ENCODE data around the gene ZNF341.
"Not testable (repeated sequence)": the region's sequence is repeated elsewhere in the genome, so short reads cannot be mapped to it uniquely, and the experiment has no call there.

The ZNF341 gene

DNA sequence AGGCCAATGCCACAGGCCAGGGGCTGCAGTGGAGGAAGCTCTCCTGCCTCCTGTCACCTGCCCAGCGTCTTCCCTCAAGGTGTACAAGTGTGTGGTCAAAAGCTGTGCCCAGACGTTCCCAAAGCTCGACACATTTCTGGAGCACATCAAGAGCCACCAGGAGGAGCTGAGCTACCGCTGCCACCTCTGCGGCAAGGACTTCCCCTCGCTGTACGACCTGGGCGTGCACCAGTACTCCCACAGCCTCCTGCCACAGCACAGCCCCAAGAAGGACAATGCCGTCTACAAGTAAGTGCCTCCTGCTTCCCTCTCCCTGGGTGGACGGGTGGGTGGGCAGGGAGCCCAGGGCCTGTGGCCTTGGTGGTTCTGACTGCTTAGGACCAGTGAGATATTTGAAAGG lies 38.2 kb downstream of the ZNF341 start:
- no peak for DNase-seq (ENCODE audit: low read depth)

DNA sequence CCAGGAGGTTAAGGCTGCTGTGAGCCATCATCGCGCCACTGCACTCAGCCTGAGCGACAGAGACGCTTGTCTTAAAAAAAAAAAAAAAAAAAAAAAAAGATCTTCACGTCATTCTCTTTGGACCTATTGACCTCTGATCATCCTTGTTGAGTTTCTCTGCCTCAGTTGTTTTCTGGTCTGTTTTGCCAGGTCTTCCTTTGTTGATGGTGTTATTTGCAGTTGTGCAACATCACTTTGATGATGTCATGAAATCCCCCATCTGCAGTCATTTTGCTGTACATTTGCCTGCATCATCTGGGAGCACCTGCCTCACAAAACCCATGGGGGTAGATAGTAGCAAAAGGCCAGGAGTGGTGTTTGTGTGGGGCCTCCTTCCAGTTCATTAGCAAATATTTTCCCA lies 40.1 kb downstream of the ZNF341 start:
- DNase-seq (ENCODE audit: low read depth), result no peak

DNA sequence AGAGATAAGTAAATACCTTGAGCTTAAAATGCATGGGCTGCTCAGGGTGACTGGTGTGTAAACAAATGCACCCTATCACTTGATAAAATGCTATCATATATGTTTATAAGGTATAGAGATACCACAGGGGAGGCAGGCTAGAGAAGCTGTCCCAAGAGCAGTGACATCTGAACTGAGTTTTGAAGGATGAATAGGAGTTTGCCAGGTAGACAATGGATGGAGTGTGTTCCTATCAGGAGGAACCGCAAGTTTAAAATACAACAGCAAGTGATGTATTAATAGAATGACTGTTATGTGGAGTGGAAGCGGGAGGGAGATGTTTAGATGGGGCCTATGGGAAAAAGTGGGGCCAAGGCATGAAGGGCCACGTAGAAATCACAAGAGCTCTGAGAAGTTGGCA lies 40.6 kb downstream of the ZNF341 start:
- DNase-seq (ENCODE audit: low read depth), result no peak

DNA sequence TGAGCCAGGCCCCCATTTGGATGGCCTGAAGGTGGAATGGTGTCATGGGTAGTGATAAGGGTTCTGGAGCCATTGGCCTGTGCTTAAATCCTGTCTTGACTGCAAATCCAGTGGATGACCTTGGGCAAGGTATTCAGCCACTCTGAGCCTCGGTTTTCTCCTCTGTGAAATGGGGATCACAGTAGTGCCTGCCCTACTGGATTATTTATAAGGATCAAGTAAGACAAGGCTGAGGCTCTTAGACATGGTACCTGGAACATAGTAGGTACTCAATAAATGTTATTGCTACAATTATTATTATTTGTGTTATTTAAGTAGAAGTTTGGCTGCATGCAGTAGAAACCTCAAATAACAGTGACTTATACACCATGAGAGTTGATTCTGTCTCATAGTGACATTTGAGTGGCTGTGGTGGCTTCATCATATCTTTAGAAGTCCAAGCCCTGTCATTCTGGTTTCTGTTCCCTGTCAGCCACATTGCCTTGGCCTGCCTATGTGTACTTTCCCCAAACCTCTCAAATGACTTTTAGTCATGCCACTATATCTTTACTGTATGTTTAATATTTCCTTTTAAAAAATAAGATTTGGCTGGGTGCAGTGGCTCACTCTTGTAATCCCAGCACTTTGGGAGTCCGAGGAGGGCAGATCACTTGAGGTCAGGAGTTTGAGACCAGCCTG lies 41.8 kb downstream of the ZNF341 start:
- DNase-seq (ENCODE audit: low read depth), result no peak

DNA sequence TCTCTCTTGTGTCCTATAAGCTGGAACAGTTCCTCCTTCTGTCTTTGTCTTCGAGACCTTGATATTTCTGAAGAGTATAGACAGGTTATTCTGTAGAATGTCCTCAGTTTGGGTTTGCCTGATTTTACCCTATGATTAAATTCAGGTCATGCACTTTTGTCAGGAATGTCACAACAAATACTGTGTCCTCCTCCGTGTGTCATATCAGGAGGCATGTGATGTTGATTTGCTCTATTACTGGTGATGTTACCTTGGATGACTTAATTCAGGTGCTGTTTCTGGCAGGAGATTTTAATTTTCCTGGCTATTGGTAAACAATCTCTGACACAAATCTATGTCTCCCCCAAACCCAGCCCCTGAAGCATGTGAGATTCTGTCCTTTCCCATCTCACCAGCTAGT lies 46.0 kb downstream of the ZNF341 start:
- no peak for DNase-seq (ENCODE audit: low read depth)

DNA sequence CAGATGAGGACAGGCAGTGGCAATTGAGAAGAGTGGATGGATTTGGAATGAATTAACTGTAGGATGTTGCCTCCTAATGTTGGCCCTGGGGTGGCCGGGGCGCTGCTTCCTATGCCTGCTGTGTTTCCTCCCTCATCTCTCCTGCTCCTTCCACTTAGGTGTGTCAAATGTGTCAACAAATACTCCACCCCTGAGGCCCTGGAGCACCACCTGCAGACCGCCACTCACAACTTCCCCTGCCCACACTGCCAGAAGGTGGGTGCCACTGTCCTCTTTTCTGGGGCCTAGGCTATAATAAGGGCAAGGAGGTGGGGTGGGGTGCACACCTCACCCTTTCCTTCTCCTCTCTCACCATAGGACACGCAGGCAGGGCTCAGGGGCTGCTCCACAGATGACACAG lies 49.3 kb downstream of the ZNF341 start:
- no peak for DNase-seq (ENCODE audit: low read depth)

DNA sequence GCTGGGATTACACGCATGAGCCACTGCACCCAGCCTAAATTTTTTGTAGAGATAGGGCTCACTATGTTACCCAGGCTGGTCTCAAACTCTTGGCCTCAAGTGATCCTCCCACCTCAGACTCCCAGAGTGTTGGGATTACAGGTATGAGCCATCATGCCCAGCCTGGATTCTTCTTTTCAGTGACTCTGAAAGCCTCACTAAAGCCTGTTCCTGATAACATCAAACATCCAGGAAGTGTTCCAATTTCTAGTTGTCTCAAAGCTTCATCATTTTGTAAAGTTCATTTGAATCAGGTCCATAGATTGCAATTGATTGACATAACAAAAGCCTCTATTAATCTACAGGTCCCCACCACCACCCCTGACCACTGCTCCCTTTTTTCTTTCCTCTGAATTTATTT lies 50.1 kb downstream of the ZNF341 start:
- no peak for DNase-seq (ENCODE audit: low read depth)

DNA sequence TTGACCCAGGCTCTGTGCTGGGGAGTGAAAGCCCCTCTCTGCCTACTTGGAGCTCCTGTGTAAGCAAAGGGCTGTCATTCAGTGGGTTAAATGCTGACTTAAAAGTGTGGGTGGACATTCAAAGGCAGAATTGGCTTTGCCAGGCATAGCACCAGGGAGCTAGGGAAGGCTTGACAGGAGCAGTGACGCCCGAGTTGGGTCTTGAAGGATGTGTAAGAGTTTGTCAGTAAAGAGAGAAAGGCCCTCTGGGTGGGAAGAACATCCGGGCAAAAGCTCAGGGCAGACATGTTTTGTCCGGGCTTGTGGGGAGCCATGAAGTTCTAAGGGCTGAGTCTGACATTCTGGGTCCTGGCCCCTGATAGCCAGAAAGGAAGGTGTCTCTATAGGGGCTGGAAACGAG lies 51.5 kb downstream of the ZNF341 start:
- DNase-seq (ENCODE audit: low read depth), result no peak

DNA sequence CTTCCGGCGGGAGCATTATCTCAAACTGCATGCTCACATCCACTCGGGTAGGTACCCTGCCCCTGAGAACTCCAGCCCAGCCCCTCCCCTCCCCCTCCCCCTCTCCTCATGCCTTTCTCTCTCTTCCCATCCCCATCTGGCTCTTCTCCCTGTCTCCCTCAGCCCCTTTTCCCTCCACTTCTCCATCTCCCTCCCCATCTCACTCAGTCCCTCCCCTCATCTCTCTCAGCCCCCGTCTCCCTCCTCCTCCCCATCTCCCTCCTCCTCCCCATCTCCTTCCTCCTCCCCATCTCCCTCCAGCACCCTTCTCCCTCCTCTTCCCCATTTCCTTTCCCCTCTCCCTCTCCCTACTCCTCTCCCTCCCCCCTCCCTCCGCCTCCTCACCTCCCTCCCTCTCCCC lies 52.0 kb downstream of the ZNF341 start:
- no peak for DNase-seq (ENCODE audit: low read depth)

DNA sequence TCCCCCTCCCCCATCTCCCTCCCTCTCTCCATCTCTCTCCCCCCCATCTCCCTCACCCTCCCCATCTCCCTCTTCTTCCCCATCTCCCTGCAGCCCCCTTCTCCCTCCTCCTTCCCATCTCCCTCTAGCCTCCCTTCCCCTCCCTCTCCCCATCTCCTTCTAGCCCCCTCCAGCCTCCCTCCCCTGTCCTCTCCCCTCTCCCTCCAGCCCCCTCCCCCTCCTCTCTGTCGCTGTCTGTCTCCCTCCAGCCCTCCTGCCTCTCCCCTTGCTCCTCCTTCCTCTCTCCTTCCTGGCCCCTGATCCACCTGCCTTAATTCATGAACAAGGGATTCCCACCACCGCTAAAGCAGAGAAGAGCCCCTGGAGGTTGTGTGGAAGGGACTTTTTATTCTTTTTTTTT lies 52.4 kb downstream of the ZNF341 start:
- no peak for DNase-seq (ENCODE audit: low read depth)

DNA sequence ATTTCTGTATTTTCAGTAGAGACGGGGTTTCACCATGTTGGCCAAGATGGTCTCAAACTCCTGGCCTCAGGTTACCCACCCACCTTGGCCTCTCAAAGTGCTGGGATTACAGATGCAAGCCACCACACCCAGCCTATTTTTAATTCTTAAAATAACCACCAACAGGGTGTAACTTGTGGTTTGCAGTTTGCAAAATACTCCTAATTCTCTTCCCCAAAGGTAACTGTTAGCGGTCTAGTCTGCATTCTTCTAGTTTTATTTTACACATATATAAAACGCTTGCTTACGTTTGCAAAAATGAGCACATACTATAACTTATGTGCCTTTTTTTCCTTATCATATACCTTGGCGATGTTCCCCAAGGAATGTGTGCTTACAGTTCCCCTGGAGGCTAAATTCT lies 53.7 kb downstream of the ZNF341 start:
- no peak for DNase-seq (ENCODE audit: low read depth)

DNA sequence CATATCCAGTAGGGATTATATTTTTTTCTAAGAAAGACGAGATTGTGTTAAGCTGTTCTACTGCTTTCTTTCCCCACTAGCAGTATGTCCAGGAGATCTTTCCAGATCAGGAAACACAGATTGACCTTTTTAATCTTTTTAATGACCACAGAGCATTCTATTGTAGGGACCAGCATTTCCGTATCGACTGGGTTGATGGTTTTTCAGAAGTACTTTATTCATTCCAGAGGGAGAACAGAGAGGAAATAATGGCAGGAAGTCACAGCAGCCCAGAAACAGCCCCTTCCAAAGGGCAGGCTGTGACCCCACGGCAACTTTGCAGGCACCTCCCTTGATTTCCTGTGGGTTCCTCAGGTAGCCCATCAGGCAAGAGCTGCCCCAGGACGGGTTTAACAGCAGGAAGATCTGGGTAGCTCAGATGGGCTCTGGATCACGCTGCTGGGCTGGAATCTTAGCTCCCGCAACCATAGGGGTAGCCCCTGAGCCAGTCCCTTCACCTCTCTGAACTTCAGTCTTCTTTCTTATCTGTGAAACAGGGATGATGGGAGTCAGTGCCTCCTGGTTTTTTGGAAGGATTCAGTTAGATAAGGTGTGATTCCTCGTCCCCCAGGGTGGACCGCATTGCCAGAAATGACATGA lies 55.6 kb downstream of the ZNF341 start:
- no peak for DNase-seq (ENCODE audit: low read depth)

DNA sequence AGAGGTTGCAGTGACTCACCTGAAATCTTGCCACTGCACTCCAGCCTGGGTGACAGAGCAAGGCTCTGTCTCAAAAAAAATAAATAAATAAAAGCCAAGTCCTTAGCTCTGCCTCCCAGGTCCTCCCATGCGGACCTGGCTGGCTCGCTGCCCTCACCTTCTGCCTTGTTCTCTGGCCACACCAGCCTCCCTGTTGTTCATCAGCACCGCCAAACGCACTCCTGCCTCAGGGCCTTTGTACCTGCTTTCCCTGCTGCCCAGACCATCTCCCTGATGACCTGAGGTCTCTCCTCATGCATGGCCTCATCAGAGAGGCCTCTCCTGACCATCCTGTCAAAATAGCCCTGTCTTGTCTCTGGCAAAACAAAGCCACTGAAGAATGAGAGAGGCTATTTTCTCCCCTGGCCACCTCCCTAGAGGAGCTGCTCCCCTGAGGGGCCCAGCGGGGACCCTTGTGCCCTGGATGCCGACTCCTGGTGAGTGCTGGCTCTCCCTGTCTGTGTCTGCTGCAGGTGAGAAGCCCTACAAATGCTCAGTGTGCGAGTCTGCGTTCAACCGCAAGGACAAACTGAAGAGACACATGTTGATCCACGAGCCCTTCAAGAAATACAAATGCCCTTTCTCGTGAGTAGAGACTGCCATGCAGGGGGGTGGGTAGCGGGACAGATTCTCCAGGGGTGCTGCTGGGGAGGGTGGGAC lies 56.7 kb downstream of the ZNF341 start:
- DNase-seq (ENCODE audit: low read depth), result no peak

DNA sequence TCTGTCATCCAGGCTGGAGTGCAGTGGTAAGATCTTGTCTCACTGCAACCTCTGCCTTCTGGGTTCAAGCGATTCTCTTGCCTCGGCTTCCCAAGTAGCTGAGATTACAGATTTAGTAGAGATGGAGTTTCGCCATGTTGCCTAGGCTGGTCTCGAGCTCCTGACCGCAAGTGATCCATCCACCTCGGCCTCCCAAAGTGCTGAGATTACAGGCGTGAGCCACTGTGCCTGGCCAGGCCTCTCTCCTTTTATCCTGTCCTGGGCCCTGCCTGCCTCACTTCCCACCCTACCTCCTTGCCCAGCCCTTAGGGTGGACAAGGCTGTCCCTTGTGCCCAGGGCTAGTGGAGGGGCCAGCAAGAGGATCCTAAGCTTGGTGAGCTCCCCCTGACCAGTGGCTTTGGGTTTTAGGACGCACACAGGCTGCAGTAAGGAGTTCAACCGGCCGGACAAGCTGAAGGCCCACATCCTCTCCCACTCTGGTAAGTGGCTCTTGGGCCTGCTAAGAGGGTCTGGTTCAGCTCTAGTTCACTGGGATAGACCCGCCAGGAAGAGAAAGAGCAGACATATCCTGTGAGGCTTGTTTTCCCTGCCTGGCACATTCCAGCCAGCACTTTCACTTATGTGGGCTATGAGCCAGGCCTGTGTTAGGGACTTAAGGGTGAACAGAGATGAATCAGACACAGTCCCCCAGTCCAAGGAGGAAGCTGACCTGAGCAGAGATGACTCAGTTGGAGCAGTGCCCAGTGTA lies 57.5 kb downstream of the ZNF341 start:
- DNase-seq (ENCODE audit: low read depth), result peak; percentile 84

DNA sequence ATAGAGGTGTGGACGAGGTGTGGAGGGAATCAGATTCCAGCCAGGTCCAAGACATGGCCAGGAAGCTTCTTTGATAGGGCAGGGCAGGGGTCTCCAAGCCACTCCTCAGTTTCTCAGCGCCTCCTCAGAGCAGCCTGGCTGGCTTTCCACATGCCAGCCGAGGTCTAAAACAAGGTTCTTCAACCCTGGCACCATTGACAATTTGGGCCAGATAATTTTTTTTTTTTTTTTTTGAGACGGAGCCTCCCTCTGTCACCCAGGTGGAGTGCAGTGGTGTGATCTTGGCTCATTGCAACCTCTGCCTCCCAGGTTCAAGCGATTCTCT lies 58.0 kb downstream of the ZNF341 start:
- no peak for DNase-seq (ENCODE audit: low read depth)

DNA sequence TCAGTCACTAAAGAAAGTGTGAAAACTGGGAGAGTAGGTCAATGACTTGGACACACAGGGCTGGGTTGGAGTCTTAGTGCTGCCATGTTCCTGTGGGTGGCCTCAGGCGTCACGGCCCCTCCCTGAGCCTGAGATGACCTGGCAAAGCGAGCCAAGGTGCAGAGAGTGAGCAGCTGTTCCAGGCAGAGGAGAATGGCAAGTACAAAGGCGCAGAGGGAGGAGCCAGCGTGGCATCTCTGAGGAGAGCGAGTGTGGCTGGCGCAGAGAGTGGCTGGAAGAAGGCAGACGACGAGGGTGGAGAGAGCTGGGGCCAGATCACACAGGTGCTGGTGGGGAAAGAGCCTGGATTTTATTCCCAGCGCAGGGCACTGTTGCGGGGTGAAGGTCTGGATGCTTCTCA lies 58.8 kb downstream of the ZNF341 start:
- no peak for DNase-seq (ENCODE audit: low read depth)

DNA sequence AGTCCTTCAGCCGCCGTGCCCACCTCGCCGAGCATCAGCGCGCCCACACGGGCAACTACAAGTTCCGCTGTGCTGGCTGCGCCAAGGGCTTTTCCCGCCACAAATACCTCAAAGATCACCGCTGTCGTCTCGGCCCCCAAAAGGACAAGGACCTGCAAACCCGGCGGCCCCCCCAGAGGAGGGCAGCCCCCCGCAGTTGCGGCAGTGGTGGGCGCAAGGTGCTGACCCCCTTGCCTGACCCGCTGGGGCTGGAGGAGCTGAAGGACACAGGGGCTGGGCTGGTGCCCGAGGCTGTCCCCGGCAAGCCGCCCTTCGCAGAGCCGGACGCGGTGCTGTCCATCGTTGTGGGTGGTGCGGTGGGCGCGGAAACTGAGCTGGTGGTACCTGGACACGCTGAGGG lies 59.2 kb downstream of the ZNF341 start:
- DNase-seq (ENCODE audit: low read depth), result no peak

DNA sequence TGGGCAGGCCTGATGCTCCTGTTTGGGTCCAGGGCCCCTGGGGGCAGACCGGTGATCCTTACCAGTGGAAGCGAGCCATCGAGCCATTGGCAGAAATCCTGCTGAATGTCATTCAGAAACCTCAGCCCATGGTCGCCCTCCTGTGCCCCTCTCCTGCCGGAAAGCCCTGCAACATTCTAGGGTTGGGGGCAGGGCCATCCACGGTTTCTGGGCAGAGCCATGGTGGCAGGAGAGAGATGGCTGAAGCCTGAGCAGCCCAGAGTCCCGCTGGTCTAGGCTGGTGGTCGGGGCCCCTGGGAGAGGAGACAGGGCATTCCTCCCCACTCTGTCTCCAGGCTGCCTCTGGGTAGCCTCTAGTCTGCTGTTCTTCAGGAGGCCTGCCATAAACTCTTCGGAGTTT lies 59.7 kb downstream of the ZNF341 start:
- no peak for DNase-seq (ENCODE audit: low read depth)

DNA sequence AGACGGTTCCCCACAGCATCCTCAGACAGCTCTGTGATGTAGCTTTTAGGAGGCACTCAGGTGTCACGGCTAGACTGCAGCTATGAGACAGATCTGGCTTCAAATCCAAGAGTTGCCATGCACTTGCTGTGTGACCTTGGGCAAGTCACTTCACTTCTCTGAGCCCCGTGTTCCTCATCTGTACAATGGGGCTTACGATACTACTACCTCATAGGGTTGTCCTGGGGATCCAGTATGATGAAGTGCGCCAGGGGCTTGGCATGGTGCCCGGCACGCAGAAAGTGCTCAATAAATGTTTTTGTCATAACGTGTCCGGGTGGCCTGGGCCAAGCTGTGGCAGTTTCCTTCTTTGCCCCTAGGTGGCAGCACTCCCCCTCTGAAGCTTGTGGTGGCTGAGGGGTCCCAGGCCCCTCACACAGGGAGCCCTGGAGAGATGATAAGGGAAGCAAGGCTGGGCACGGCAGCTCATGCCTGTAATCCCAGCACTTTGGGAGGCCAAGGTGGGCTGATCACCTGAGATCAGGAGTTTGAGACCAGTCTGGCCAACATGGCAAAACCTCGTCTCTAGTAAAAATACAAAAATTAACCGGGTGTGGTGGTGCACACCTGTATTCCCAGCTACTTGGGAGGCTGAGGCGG lies 60.3 kb downstream of the ZNF341 start:
- DNase-seq (ENCODE audit: low read depth), result peak; percentile 8

DNA sequence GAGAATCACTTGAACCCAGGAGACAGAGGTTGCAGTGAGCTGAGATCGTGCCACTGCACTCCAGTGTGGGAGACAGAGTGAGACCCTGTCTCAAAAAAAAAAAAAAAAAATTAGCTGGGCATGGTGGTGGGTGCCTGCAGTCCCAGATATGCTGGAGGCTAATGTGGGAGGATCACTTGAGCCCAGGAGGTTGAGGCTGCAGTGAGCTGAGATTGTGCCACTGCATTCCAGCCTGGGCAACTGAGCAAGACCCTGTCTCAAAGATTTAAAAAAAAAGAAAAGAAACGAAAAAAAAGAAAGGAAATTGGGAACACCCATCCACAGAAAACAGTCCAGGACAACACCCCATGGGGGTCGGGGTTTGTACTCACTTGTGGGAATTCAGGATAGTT lies 60.8 kb downstream of the ZNF341 start:
- DNase-seq (ENCODE audit: low read depth), result not testable (repeated sequence)

DNA sequence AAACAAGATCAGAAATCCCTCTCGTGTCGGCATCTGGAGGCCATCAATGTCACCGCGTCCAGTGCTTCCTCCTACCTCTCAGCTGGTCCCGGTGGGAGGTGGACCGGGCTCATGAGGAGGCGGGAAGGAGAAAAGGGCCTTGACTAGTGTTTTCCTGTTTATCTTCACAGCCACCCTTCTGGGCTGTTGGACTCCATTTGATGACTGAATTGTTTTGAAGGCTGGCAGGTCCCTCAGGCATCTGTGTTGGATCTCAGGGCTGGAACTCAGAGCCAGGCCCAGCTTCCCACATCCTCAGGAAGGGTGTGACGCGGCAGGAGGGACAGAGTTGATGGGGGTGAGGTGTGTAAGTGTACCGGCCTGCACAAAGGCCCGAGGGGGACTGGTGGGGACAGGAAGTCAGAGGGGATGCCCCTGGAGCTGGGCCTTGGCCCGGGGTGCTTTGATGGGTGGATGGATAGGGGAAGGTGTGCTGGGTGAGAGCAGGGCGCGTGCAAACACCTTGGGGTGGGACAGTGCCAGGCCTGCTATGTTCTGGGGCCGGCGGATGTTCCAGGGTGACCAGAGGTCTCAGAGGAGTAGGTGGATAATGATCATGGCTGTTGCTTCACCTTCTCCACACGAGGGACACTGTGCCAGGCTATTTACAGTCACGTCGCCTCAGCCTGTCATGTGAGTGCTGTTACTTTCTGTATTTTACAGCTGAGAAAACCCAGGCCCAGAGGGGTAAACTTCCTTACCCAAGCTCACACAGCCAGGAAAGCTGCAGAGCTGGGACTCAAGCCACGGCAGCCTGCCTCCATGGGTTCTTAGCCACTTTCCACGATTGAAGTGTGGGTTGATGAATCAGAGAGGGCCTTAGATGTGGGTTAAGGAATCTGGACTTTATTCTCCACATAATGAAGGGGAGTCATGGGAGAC lies 61.5 kb downstream of the ZNF341 start:
- no peak for DNase-seq (ENCODE audit: low read depth)

All from fibroblast of the conjunctiva (primary cell).